Thyroid gland (tissue), 4 donors: ENCODE results near the gene MAGI2. TPM values are rescaled to one million over a fixed set of nuclear protein-coding genes. Genes with fewer than 3 reads are reported as not detected.

ENCODE experiments used
- DNase-seq, 2 donors: peaks; one replicate each; pipeline ENCODE4 v3.0.0-alpha.2; 2019
- H3K27ac ChIP-seq, 3 donors: fragments of 200-600 bp; sonication (generic); 1 replicate in 2 of 3; 2 replicates in 1 of 3; pipeline ENCODE4 v1.5.1; 2016 to 2019; ENCODE audit warnings: mild to moderate bottlenecking in 1 of 3, moderate library complexity in 1 of 3
- H3K27me3 ChIP-seq: fragments of 200-600 bp; sonication (generic); one replicate; pipeline ENCODE4 v1.5.1; 2019
- H3K36me3 ChIP-seq, 2 donors: fragments of 200-600 bp; sonication (generic); one replicate each; pipeline ENCODE4 v1.5.1; 2016 to 2019
- H3K4me1 ChIP-seq, 2 donors: fragments of 200-600 bp; sonication (generic); one replicate each; pipeline ENCODE4 v1.5.1; 2017 to 2019
- H3K4me3 ChIP-seq, 3 donors: fragments of 200-600 bp; sonication (generic); replicated peaks in 1 of 3; 1 replicate in 2 of 3; 2 replicates in 1 of 3; pipeline ENCODE4 v1.5.1; 2016; ENCODE audit warnings: mild to moderate bottlenecking in 1 of 3
- H3K9me3 ChIP-seq: fragments of 200-600 bp; sonication (generic); one replicate; pipeline ENCODE4 v1.5.1; 2017
- POLR2A ChIP-seq, 2 donors: fragments of 450-650 bp; IDR thresholded peaks; one replicate each; pipeline ENCODE4 v1.6.1; 2017; ENCODE audit warnings: antibody characterized with exemption in 2 of 2, mild to moderate bottlenecking in 2 of 2, moderate library complexity in 1 of 2
- WGBS, 2 donors: methylation state at CpG; one replicate each; pipeline ENCODE4 v1.1.5; 2017; 5-methylcytosine and 5-hydroxymethylcytosine counted together
- intact Hi-C: fragments of 100-400 bp; cut with DNase I; formaldehyde crosslinking; loops from one replicate; pipeline ENCODE4 v1.15.1; 2023
- total RNA-seq, 4 donors: library from RNA; depleted of rRNA; stranded (reverse); fragments of >200 nt; gene quantifications; one replicate each; pipeline ENCODE4 v1.2.3, GENCODE V29; 2016
- TF ChIP-seq, protein P1 (sequence below), 6 experiments: fragments of 200-600 bp in 3 of 6; fragments of 450-650 bp in 3 of 6; sonication (generic) in 3 of 6; IDR thresholded peaks; one replicate each; pipeline ENCODE4 v1.5.1; 2016 to 2019; ENCODE audit warnings: antibody characterized with exemption in 6 of 6, mild to moderate bottlenecking in 2 of 6, inconsistent platforms in 1 of 6, moderate library complexity in 1 of 6

The MAGI2 gene
- total RNA-seq, 4 donors from 2014 or later, result 20.7 to 31.1 (median 26.0) TPM

- Histone ChIP-seq H3K4me1 (no peaks in the 10 kb centered on the region), H3K9me3 (no peaks in the 10 kb centered on the region), H3K27me3 (no peaks in the 10 kb centered on the region), H3K36me3 (no peaks in the 10 kb centered on the region), H3K27ac (no peak overlapping the region), H3K4me3 (no peak overlapping the region)
- WGBS, 2 donors, result 90 to 92% methylated on average over 1 of the region's 1 CpG
- TF ChIP-seq, protein P1, sequence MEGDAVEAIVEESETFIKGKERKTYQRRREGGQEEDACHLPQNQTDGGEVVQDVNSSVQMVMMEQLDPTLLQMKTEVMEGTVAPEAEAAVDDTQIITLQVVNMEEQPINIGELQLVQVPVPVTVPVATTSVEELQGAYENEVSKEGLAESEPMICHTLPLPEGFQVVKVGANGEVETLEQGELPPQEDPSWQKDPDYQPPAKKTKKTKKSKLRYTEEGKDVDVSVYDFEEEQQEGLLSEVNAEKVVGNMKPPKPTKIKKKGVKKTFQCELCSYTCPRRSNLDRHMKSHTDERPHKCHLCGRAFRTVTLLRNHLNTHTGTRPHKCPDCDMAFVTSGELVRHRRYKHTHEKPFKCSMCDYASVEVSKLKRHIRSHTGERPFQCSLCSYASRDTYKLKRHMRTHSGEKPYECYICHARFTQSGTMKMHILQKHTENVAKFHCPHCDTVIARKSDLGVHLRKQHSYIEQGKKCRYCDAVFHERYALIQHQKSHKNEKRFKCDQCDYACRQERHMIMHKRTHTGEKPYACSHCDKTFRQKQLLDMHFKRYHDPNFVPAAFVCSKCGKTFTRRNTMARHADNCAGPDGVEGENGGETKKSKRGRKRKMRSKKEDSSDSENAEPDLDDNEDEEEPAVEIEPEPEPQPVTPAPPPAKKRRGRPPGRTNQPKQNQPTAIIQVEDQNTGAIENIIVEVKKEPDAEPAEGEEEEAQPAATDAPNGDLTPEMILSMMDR (IDR thresholded peaks at IDR 0.05), result no peak
- TF ChIP-seq POLR2A (IDR thresholded peaks at IDR 0.05), result no peak
- intact Hi-C loops, result no loop called here
- no peak for DNase-seq
Observed at GRCh38 chr7:79212334-79212733, 241.1 kb downstream of the MAGI2 start.

DNA sequence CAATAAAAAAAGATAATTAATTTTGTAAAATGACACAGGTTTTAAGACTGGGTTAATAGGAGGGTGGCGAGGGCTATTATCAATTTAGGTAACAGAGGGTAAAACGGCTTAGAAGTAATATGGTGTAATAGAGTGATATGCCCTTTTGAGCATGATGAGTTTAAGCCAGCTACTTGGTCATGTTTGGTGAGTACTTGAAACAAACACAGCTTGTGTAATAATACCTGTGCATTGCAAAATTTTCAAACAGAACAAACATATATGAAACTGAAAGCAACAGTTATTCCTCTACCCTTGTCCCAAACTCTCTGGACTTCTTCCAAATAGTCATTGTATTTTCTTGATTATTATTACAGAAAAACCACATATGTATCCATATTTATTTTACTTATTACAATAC, 241.7 kb downstream of the MAGI2 start:
- Histone ChIP-seq H3K4me1 (no peaks in the 10 kb centered on the region), H3K36me3 (no peaks in the 10 kb centered on the region), H3K9me3 (no peaks in the 10 kb centered on the region), H3K27me3 (no peaks in the 10 kb centered on the region), H3K4me3 (no peak overlapping the region), H3K27ac (no peak overlapping the region)
- intact Hi-C loops, result no loop called here
- no peak for DNase-seq
- 54 to 63% methylated on average over 2 of the region's 2 CpGs for WGBS, 2 donors
- TF ChIP-seq, protein P1 (IDR thresholded peaks at IDR 0.05), result no peak
- TF ChIP-seq POLR2A (IDR thresholded peaks at IDR 0.05), result no peak

DNA sequence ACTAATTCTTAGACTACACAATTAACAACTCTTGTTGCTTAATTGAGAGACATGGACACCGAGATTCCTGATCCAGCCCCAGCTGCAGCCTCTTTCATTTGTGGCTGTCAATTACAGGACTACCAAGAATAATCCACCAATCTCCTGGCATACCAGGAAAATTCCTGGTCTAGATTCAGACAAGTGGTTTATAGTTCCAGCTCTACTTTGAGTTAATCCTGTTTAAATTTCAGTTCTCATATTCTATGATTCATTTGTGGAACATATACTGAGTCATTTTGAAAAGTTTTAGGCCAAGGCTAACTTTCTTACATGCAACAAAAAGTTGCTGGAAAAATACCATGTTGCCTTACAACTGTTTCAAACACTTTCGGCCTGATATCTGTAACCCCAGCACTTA, 253.5 kb downstream of the MAGI2 start:
- intact Hi-C loops, result no loop called here

DNA sequence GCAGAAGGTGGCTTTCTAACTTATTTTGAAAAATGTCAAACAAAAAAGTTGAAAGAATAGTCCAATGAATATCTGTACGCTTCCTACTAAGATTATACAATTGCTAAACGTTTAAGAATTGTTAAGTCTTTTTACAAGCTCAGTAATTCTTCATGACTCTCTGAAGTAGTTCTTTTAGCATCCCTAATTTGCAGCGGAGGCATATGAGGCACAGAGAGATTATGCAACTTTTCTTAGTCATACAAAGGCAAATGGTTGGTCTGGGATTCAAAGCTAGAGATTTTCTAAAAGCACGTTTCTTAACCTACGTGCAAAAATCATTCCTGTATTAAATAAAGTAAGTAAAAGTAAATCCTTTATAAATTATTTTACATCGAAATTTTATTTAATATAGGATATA, 254.2 kb downstream of the MAGI2 start:
- TF ChIP-seq, protein P1 (IDR thresholded peaks at IDR 0.05), result no peak
- TF ChIP-seq POLR2A (IDR thresholded peaks at IDR 0.05), result no peak
- WGBS, 2 donors, result 88% methylated on average over 6 of the region's 6 CpGs
- Histone ChIP-seq H3K9me3 (no peaks in the 10 kb centered on the region), H3K27me3 (no peaks in the 10 kb centered on the region), H3K36me3 (no peaks in the 10 kb centered on the region), H3K4me1 (no peaks in the 10 kb centered on the region), H3K27ac (no peak overlapping the region), H3K4me3 (no peak overlapping the region)
- DNase-seq, result no peak
- intact Hi-C loops, result no loop called here

More for the DNA sequence above, 253.5 kb downstream of the MAGI2 start:
- no peaks in the 10 kb centered on the region for H3K9me3 ChIP-seq
- DNase-seq, result no peak
- TF ChIP-seq POLR2A (IDR thresholded peaks at IDR 0.05), result no peak
- TF ChIP-seq, protein P1 (IDR thresholded peaks at IDR 0.05), result no peak
- no peak overlapping the region for H3K27ac ChIP-seq
- no peaks in the 10 kb centered on the region for H3K4me1 ChIP-seq
- WGBS, 2 donors, result 83 to 98% methylated on average over 2 of the region's 2 CpGs
- H3K27me3 ChIP-seq, result no peaks in the 10 kb centered on the region
- H3K4me3 ChIP-seq, result no peak overlapping the region
- no peaks in the 10 kb centered on the region for H3K36me3 ChIP-seq

DNA sequence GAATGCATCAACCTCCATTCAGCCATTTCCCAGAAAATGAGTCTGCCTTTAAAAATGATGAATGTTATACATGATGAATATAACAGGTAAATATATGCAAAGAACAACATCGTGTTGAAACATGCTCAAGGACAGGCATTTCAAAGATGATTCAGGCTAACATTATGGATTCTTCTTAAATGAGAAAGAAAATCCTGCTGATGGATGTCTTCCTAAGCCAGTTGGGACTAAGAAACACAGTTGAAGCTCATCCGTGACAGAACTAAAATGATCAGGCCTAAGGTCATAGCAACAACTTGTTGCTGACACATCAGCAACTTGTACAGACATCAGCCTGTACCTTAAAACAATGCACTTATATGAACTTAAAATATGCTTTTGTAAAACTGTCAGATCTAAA, 267.9 kb downstream of the MAGI2 start:
- Histone ChIP-seq H3K9me3 (no peaks in the 10 kb centered on the region), H3K36me3 (no peaks in the 10 kb centered on the region), H3K27ac (no peak overlapping the region), H3K27me3 (no peaks in the 10 kb centered on the region), H3K4me3 (no peak overlapping the region), H3K4me1 (no peaks in the 10 kb centered on the region)
- WGBS, 2 donors, result 97% methylated on average over 2 of the region's 2 CpGs
- TF ChIP-seq, protein P1 (IDR thresholded peaks at IDR 0.05), result no peak
- TF ChIP-seq POLR2A (IDR thresholded peaks at IDR 0.05), result no peak
- intact Hi-C loops, result no loop called here
- no peak for DNase-seq
